ENCODE results near the gene EXOC3L1.

EXOC3L1 gene

DNA sequence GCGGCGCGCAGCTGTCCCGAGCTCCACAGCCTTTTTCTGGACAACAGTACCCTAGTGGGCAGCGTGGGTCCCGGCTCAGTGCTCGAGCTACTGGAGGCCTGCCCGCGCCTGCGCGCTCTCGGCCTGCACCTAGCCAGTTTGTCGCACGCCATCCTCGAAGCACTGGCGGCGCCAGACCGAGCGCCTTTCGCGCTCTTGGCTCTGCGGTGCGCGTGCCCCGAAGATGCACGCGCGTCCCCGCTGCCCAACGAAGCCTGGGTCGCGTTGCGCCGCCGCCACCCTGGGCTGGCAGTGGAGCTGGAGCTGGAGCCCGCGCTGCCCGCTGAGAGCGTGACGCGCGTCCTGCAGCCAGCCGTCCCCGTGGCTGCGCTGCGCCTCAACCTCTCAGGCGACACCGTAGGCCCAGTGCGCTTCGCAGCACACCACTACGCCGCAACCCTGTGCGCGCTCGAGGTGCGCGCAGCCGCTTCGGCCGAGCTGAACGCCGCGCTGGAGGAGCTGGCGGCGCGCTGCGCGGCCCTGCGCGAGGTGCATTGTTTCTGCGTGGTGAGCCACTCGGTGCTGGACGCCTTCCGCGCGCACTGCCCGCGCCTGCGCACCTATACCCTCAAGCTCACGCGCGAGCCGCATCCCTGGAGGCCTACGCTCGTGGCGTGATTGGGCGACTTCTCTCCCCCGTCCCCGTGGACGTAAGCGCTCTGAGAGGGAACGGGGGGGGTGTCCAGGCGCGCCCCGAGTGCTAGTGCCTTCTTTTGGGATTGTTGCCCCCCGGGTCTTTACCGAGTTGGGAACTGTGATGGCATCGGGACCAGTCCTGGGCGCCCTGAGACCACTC is 26.6 kb downstream of the EXOC3L1 start:
- no peak for DNase-seq (ENCODE audit: low read depth, low spot score)

DNA sequence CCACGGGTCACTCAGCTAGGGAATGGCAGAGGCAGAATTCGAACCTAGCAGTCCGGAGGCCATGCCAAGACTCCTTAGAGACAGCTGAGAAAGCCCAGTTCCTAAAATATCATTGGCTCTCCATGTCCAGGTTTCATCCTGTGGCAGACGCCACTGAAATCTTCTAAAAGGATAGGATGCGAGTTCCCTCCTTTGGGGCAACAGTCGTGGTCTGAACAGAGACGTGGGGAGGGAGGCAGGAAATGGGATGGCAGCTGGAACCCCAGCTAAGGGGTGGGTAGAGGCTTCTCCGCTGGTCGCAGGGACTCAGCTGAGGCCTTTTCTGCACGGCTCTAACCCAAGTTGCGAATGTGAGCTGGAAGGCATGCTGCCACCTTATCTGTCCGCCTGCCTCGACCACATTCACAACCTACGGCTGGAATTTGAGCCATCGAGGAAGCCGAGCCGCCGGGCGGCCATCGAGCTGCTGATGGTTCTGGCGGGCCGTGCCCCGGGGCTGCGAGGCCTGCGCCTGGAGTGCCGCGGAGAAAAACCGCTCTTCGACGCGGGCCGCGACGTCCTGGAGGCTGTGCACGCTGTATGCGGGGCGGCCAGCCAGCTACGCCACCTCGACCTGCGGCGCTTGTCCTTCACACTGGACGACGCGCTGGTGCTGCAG is 27.3 kb downstream of the EXOC3L1 start:
- DNase-seq (ENCODE audit: low read depth, low spot score): no peak

DNA sequence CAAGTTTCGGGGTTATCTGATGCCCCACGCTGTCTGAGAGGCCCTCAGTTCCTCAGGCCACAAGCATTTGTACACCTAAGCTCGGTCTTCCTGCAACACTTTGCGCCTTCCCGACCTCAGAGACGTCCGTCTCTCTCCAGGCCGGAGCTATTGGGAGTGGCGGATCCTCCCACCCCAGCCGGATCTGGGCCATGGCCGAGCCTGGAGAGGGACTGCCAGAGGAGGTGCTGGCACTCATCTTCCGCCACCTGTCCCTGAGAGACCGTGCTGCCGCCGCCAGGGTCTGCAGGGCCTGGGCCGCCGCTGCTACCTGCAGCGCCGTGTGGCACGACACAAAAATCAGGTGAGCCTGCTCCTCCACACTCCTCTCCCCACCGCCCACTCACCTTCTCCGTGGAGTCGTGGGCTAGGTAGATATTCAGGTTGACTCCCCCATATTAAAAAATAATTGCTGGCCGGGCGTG is 28.3 kb downstream of the EXOC3L1 start:
- DNase-seq (ENCODE audit: low read depth, low spot score): no peak

DNA sequence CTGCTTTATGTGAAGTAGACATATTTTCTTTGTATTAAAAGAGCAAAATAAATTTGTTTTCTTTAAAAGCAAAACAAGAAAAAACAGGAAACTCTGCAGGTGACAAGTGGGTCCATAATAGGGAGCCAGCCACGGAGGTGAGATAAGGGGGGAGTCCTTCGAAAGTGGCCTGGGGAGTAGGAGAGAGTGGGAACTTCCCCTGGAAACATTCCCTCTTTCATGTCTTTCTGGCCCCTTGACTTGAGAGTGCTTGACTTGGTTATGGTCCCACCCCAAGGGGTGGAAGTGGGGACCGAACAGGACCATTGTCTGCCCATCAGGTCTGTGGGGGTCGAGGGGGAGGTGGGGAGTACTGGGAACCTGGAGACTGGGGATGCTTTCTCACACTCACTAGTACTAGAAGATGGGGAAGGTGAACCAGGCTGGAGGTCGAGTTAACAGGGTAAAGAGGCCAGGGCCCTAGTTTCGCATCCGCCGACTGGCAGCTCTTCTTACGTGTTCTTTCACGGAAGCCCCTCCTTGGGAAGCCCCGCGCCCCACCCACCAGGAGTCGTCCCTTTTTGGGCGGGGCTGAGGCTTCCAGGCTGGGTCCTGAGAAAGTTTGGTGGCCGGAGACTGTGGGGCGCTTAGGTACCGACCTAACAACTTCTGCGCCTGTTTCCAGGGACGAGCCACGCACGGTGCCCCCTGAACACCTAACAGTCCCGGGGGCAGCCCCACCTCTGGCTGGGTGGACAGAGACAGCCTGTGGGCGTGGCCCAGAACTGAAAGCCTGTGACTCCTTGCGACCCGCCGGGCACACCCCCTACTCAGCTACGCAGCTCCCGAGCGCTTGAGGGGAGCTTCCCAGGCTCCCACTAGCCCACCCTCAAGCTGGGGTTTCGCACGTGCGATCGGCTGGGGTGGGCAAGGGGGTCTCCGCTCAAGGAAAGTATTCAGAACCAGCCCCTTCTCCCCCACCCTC is 31.0 kb downstream of the EXOC3L1 start:
- DNase-seq (ENCODE audit: low read depth, low spot score): no peak

DNA sequence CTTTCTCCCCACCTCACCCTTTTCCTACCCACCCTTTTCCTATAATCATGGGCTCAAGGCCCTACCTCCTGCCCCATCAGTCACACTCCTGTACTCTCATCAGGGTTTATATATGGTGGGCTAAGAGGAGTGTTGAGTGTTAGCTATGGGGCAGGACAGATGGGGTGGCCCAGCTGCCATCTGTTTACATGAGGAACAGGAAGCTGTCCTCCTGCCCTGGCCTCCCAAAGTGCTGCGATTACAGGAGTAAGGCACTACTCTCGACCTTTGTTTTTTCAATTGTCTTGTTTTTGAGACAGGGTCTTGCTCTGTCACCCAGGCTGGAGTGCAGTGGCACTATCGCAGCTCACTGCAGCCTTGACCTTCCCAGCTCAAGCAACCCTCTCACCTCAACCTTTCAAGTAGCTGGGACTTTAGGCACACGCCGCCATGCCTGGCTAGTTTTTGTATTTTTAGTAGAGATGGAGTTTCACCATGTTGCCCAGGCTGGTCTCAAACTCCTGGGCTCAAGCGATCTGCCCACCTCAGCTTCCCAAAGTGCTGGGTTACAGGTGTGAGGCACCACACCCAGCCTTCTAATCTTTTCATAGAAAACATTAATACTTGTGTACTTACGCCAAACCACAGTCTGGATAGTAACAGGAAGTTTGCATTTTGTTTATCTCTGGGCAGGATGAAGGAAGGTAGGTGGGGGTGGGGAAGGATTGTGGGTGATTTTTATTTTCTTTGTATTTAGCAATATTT is 31.9 kb downstream of the EXOC3L1 start:
- DNase-seq (ENCODE audit: low read depth, low spot score): no peak

DNA sequence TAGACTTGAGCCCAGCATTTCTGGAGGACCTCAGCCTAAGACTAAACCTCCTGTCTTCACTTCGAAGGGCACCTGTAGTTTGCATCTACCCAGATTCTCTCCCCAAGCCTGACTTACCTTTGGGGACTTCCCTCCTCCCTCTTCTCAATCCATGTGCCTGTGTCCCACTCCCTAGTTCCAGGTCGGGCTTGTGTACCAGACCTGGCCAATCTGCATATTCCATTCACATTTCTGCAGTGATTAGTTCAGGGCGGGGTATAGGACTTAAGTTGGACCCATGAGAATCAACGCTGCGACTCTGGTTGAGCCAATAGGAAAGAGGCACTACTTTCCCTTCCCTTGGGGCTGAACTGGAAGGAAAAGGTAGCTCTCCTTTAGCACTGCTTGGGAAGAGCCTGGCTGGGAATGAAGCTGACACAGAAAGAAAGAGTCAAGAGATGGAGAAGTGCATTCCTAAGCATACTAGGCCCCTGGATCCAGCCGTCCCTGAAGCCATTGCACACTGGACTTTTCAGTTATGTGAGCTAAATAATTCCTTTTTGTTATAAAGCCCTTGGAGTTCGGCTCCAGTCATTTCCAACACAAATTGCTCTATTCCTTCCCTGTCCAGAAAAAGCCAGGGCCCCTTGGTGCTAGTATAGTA is 32.7 kb downstream of the EXOC3L1 start:
- no peak for DNase-seq (ENCODE audit: low read depth, low spot score)

DNA sequence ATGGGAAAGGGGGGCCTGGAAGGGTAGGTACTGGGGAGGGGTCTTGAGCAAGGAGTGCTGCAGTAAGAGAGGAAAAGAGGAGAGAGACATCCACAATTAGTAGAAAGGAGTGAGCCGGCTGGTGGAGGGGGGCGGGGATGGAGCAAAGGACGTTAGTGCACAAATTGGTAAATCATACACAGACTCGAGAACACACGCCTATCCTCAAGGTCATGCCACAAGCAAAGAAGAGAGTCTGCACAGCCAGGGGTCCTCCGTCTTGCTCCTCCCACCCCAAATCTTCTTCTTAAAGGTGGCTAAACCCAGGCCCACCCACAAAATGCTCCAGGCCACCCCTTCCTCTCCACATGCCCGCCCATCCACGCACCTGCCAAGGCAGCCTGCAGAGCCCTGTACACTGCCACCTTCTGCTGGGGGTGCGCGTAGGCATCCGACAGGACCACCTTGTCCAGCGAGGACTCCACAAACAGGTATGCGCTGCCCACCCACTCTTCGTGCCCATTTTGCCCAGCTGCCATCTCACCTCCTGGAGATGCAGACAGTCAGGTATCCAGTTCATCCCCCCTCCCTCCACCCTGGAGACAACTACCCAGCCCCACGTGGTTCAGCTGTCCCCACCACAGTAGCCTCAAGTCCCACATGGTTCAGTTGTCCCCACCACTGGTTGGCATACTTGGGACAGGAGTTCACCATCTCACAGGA is 33.6 kb downstream of the EXOC3L1 start:
- DNase-seq (ENCODE audit: low read depth, low spot score): no peak

DNA sequence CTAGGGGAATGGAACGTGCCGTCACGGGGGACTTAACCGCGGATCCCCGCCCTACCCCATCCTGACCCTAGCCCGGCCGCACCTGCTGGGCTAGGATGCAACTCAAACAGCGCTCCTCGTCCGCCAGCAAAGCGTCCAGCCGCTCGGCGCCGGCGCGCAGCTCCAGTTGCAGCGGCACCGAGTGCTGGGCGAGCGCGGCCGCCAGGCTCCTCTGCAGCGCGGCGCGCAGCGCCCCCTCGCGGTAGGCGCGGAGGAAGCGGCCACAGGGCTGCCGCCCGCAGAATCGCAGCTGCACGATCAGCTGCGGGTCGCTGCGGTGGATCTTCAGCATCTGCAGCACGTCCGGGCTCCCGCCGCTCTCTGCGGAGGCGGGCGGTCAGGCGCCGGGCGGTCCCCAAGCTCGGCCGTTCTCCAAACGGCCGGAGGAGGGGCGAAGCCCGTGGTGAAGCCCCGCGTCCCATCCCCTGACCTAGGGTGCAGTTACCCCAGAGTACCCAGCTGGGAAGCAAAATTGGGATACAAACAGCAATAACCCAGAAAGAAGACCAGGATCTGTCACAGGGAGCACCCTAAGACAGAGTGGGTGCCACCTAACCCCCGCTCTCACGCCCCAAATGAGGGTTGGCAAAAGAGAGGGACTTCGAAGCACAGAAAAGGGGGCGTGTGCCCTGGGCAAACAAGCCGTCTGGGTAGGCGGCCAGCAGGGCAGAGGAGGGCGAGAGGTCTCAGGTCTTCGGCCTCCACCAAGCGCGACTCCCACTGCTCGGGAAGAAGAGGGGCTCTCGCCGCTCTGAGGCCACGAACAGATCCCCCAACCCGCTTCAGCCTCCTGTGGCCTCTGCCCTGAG is 34.4 kb downstream of the EXOC3L1 start:
- peak; percentile 39 for DNase-seq (ENCODE audit: low read depth, low spot score)

DNA sequence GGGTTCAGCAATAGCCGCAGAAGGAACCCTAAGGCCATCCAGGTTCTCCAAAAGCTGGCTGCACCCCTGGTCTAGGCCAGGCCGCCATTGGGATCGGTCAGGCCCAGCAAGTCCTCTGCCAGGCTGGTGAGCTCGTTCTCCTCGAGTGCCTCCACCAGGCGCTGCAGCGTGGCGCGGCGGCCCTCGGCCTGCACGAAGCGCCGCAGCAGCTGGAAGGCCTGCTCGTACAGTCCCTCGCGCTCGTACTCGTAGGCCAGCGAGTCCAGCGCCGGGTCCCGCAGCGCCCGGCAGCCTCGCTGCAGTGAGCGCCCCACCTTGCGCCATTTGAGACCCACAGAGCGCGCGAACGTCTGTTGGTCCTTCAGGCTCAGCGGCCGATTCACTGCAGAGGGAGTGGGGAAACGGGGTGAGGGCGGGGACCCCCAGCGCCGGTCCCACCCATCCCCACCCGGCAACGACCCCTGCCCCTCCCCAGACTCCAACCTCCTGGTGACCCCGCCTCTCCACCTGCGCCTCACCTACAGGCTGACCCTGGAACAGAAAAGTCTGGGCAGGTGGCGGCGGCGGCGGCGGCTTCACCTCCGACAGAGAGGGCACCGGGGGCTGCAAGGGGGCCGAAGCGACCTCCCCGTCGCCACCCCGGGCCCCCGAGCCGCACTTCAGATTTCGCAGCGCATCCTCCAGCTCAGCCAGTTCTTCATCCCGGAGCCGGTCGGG is 35.2 kb downstream of the EXOC3L1 start:
- no peak for DNase-seq (ENCODE audit: low read depth, low spot score)

DNA sequence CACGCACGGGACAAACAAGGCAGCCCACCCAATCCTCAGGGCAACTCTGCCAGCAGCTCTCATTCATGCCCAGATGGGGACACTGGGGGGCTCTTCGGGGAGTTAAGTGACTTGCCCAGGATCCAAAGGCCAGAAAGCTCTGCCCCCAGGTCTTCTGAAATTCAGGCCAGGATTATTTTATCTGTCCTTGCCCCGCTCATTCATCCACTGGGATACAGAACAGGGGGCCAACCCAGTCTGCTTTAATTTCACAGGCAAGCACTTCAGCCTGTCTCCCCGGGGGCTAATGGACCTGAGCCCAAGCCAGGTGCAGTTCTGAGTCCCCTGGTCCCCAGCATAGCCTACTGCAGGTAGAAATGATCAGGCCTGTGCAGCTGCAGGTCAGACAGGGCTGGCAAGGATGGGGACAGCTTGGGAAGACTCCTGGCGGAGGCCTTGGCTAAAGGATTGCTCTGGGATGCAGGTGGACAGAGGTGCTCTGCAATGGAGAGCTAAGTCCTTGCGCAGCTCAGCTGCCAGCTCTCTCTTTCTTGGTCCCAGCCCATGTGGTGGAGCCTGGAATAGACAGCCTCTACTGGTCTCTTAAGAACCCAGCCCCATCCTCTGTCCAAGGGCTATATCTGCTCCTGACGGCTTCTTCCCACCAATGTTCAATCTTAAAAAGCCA is 38.4 kb downstream of the EXOC3L1 start:
- DNase-seq (ENCODE audit: low read depth, low spot score): no peak

DNA sequence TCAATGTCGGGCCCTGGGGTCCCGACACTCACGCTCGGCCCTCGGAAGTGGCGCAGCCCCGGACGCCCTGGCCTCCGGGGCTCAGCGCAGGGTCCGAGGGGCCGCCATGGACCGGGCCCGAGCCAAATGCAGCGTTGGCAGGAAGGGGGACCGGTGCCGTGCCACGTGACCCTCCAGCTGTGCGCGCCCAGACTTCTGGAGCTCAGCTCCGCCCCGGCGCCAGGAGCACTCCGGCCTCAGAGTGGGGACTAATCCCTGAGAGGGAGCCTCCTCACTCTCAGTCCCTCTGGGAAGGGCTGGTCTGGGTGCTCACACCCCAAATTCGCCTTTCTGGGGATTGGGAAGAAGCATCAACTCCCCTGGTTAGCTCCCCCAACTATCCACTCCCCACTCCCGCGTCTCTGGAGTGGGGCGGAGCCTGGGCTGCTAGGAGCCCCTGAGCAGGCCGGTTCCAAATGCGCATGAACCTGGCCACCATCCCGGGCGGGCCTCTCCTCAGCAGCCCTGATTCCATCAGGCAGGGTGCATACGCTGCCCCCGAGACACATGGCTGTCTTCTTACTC is 39.0 kb downstream of the EXOC3L1 start, which contains the start of gene B3GNT9:
B3GNT9 (minus strand) TSS at position 166 of the 564 bp plus-strand sequence. CDS start 513 bp downstream, outside the sequence.
- no peak for DNase-seq (ENCODE audit: low read depth, low spot score)

DNA sequence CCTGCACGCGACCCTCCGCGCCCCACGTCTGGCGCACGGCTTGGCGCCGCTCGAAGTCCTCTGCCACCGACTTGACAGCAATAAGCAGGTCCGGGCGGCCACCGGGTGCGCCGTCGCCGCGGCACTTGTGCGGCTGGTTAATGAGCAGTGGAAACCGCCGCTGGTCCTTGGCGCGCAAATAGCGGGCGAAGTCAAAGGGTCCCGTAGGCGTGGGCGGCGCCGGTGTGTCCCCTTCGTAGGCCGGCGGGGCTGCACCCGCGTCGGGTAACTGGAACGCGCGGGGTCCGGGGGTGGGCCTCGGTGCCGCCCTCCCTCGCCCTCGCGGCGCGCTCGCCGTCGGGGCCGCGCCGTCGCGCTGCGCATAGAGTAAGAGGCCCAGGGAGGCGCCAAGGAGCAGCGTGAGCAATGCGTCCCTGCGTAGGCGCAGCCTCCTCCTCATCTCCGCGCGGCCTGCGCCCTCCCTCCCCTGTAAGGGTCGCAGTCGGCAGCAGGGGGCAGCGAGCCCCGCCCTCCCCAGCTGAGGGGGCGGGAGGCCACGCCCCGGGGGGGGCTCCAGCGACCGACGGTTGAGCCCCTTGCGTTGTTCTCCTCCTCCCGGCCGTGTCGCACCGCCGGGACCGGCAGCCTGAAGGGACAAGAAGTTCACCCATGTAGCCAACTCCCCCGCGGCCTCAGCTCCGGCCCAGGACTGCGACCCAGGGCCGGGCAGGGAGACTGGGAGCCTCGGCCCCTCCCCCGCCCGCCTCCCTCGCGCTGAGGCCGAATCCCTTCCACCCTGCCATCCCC is 39.7 kb downstream of the EXOC3L1 start:
- DNase-seq (ENCODE audit: low read depth, low spot score): no peak

DNA sequence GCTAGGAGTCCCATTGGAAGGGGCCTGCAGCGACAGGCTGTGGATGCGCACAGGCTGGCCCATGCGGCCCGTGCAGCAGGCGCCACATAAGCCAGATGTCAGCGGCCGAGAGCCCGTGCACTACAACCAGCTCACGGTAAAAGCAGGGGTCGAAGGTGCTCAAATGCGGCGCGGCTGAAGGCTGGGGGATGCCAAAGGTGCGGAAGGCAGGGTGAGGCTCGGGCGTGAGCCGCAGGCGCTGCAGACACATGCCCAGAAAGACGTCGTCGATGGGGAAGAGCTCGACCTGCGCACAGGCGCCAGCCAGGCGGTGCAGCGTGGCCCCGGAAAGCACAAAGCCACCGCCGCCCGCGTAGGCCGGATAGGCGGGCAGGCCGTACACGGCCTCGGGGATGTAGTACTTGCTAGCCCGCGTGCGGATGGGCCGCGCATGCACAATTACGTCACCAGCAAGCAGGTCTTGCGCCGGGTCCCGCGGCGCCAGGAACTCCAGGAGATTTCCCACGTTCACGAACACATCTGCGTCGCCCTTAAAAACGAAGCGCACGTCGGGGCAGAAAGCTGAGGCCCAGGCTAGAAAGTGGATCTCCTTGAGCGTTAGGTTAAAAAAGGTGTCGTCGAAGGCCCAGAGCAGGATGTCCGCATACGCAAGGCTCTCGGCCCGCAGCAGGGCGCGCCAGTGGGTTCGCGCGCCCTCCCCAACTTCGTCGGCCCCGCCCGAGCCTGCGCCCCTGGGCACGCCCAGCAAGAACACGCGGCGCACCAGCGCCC is 40.5 kb downstream of the EXOC3L1 start:
- DNase-seq (ENCODE audit: low read depth, low spot score): no peak

DNA sequence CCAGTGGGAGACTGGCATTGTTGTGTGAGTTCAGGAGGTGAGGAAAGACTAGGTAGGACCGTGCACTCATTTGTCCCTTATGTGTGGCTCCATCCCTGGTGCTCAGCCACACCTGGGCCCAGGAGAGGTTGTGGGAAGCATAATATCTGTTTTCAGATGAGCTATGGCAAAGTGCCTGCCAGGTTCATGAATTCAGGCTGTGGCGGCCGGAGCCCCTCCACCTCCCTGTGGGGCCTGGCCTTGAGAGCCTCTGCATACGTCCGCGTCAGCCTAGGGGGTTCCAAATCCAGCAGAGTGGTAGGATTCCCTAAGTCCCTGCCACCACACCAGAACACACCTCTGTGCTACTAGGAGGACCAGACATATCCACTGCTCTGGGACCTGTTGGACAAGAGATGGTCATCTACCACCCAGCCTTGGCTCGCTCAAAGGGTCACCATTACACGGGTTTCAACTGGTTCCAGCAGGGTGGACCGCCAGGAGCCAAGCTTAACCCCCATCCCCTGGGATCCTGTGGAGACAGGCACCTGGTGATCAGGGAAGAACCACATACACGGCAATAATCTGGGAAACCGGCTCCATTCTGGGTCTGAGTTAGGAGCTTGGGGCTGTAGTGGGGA is 41.2 kb downstream of the EXOC3L1 start:
- DNase-seq (ENCODE audit: low read depth, low spot score): no peak

DNA sequence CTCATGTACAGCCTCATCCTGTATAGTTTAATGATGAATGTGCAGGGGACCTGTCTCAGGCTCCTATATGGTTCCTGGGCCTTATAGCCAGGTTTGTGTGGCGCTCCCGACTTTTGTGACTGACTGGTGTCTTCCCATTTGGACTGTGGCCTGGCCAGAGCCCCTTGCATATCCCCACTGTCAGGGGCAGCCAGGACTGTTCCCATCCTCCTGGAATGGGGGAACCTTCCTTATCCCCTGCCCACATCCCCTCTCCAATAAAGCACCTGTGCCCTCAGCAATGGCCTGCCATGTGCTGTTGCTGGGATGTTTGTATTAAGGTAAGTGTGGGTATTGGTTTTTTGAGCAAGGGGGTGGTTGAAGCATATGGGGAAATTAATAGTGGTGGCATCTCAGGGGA is 41.7 kb downstream of the EXOC3L1 start:
- DNase-seq (ENCODE audit: low read depth, low spot score): no peak
